ENCODE measurements around the gene TRPM2. TPM values are rescaled to one million over a fixed set of nuclear protein-coding genes. Genes with fewer than 3 reads are reported as not detected.

The TRPM2 gene
- total and polyA plus RNA-seq, 2 of the 4 experiments (the other 2 are of a cell fraction): not detected

GRCh38 chr21:44348861-44349260 is 4.6 kb upstream of the TRPM2 start:
- H4K8ac ChIP-seq (ENCODE audit: low read depth in 2 of 2, low read length in 2 of 2): no peak overlapping the region
- H2AFZ ChIP-seq (replicated peaks; ENCODE audit: low read length, poor library complexity): no peak overlapping the region
- no peak for TF ChIP-seq RCOR1 (IDR thresholded peaks at IDR 0.05; ENCODE audit: insufficient replicate concordance, low read length)
- TF ChIP-seq RAD21 (IDR thresholded peaks at IDR 0.05; ENCODE audit: low read length): no peak
- no peak for TF ChIP-seq ELK1 (IDR thresholded peaks at IDR 0.05; ENCODE audit: borderline replicate concordance, low read depth, low read length)
- no peak for TF ChIP-seq POLR2A (IDR thresholded peaks at IDR 0.05; ENCODE audit: low read depth, low read length)
- TF ChIP-seq NFE2L2 (IDR thresholded peaks at IDR 0.05; ENCODE audit: low read depth, low read length): no peak
- TF ChIP-seq MXI1 (IDR thresholded peaks at IDR 0.05; ENCODE audit: borderline replicate concordance, low read depth, low read length): no peak
- TF ChIP-seq FOS (IDR thresholded peaks at IDR 0.05; ENCODE audit: low read depth, low read length): no peak
- no peak for TF ChIP-seq USF2 (IDR thresholded peaks at IDR 0.05; ENCODE audit: low read depth, low read length)
- 93% methylated on average over 14 of the region's 19 CpGs; no CpG with 5 or more reads in 1 of the 2 experiments for WGBS, 2 experiments (ENCODE audit: extremely low coverage in 2 of 2, insufficient read length in 1 of 2)
- no peaks in the 10 kb centered on the region for H3K9me1 ChIP-seq (ENCODE audit: insufficient read depth, low read length)
- H3K4me2 ChIP-seq (ENCODE audit: low read depth, low read length): no peak overlapping the region
- no peak overlapping the region for H3K23ac ChIP-seq (ENCODE audit: low read depth, low read length)
- H4K5ac ChIP-seq (ENCODE audit: low read depth, low read length): no peak overlapping the region
- H4K91ac ChIP-seq (ENCODE audit: insufficient read depth, low read depth, low read length): no peak overlapping the region
- no peak overlapping the region for H3K4ac ChIP-seq (ENCODE audit: low read depth, low read length)
- peaks cover 64% of the 10 kb centered on the region for H3K27me3 ChIP-seq (ENCODE audit: control insufficient read depth, insufficient read depth, low read length)
- H3K14ac ChIP-seq (replicated peaks; ENCODE audit: low read depth, low read length): no peak overlapping the region
- H2BK120ac ChIP-seq (ENCODE audit: low read depth, low read length): no peak overlapping the region
- no peak overlapping the region for H2AK9ac ChIP-seq (replicated peaks; ENCODE audit: low read depth, low read length, poor library complexity)
- no peaks in the 10 kb centered on the region for H3K79me1 ChIP-seq (ENCODE audit: low read depth in 1 of 2, low read length in 2 of 2)
- DNase-seq: no peak
- no peak overlapping the region for H3K9ac ChIP-seq (ENCODE audit: low read depth, low read length)
- no peak overlapping the region for H3K4me3 ChIP-seq (ENCODE audit: insufficient read depth, low read depth, low read length)
- H3K9me3 ChIP-seq (ENCODE audit: control insufficient read depth, insufficient read depth, low read length): peaks cover 2% of the 10 kb centered on the region; the same call in 1 of the 2 replicates
- dilution Hi-C loops (cut with HindIII; ENCODE audit: low sequenced_read_pairs, unreplicated experiment) (no loop called here), intact Hi-C loops (cut with micrococcal nuclease) (no loop called here), in situ Hi-C loops (cut with MboI; ENCODE audit: low sequenced_read_pairs) (no loop called here)
- H2BK20ac ChIP-seq (ENCODE audit: low read depth, low read length): no peak overlapping the region
- no peak overlapping the region for H3K27ac ChIP-seq (ENCODE audit: insufficient read depth, low read length)
- BruUV-seq (replicated peaks): no TSS peak
- H3K56ac ChIP-seq (ENCODE audit: extremely low read depth, insufficient read depth, low read length): no peak overlapping the region
- H3K36me3 ChIP-seq (ENCODE audit: control insufficient read depth, insufficient read depth, low read length): no peaks in the 10 kb centered on the region
- no peak overlapping the region for H2AK5ac ChIP-seq (ENCODE audit: low read depth, low read length)
- no peak overlapping the region for H2BK15ac ChIP-seq (ENCODE audit: low read depth, low read length)
- no peaks in the 10 kb centered on the region for H4K20me1 ChIP-seq (ENCODE audit: insufficient read depth, low read length)
- no peak overlapping the region for H2BK5ac ChIP-seq (ENCODE audit: low read depth, low read length, poor library complexity, severe bottlenecking)
- H3K18ac ChIP-seq (ENCODE audit: low read depth, low read length): no peak overlapping the region
- ATAC-seq (ENCODE audit: low read depth): no peak
- no peaks in the 10 kb centered on the region for H3K4me1 ChIP-seq (ENCODE audit: control insufficient read depth, insufficient read depth, low read length)
- POLR2A ChIA-PET (ENCODE audit: unreplicated experiment): no interaction called here
- CTCF ChIA-PET: interaction anchor here (0.6 kb wide), 1 partner anchor 9 kb away, joined by 3 read pairs; no protein-coding TSS in a partner anchor

All from IMR-90 (cell line).